DOHH2 (cell line): ENCODE measurements around the gene XPC.
"Not testable (repeated sequence)": the region's sequence is repeated elsewhere in the genome, so short reads cannot be mapped to it uniquely, and the experiment has no call there.

ENCODE experiments used
- EZH2phosphoT487 ChIP-seq: fragments of 200-600 bp; sonication (generic); IDR thresholded peaks from 2 replicates; pipeline ENCODE4 v1.6.1; 2017; ENCODE audit warnings: borderline replicate concordance, mild to moderate bottlenecking, antibody characterized with exemption, low read length, moderate library complexity, mixed read lengths
- TF ChIP-seq, protein P1 (sequence below): fragments of 200-600 bp; sonication (generic); IDR thresholded peaks from one replicate; pipeline ENCODE4 v1.5.1; 2014; ENCODE audit warnings: antibody characterized with exemption, mild to moderate bottlenecking, low read depth, low read length; ENCODE audit not compliant: poor library complexity, severe bottlenecking

DNA sequence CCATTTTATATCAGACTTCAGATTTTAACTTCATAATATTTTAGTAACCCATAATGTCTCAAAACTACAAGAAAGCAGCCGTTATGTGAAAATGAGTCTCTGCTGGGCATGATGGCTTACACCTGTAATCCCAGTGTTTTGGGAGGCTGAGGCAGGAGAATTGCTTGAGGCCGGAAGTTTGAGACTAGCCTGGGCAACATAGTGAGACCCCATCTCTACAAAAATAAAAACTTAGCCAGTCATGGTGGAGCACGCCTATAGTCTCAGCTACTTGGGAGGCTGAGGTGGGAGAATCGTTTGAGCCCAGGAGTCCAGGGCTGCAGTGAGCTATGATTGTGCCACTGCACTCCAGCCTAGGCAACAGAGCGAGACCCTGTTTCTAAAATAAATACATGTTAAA lies 68.6 kb downstream of the XPC start:
- TF ChIP-seq, protein P1, sequence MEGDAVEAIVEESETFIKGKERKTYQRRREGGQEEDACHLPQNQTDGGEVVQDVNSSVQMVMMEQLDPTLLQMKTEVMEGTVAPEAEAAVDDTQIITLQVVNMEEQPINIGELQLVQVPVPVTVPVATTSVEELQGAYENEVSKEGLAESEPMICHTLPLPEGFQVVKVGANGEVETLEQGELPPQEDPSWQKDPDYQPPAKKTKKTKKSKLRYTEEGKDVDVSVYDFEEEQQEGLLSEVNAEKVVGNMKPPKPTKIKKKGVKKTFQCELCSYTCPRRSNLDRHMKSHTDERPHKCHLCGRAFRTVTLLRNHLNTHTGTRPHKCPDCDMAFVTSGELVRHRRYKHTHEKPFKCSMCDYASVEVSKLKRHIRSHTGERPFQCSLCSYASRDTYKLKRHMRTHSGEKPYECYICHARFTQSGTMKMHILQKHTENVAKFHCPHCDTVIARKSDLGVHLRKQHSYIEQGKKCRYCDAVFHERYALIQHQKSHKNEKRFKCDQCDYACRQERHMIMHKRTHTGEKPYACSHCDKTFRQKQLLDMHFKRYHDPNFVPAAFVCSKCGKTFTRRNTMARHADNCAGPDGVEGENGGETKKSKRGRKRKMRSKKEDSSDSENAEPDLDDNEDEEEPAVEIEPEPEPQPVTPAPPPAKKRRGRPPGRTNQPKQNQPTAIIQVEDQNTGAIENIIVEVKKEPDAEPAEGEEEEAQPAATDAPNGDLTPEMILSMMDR = not testable (repeated sequence)
- not testable (repeated sequence) for TF ChIP-seq EZH2phosphoT487
